Peyer's patch (tissue), 4 donors: ENCODE measurements around the gene TAAR5. TPM values are rescaled to one million over a fixed set of nuclear protein-coding genes. Genes with fewer than 3 reads are reported as not detected.

Source experiments
- DNase-seq, 3 donors: peaks; one replicate each; pipeline ENCODE4 v3.0.0-alpha.2; 2017 to 2019
- H3K27ac ChIP-seq, 4 donors: fragments of 200-600 bp; sonication (generic); one replicate each; pipeline ENCODE4 v1.5.1; 2016 to 2019
- H3K27me3 ChIP-seq, 2 donors: fragments of 200-600 bp; sonication (generic); one replicate each; pipeline ENCODE4 v1.5.1; 2019
- H3K36me3 ChIP-seq, 3 donors: fragments of 200-600 bp; sonication (generic); one replicate each; pipeline ENCODE4 v1.5.1; 2016 to 2019
- H3K4me1 ChIP-seq, 4 donors: fragments of 200-600 bp; sonication (generic); one replicate each; pipeline ENCODE4 v1.5.1; 2016 to 2019
- H3K4me3 ChIP-seq, 4 donors: fragments of 200-600 bp; sonication (generic); 1 replicate in 3 of 4; 2 replicates in 1 of 4; pipeline ENCODE4 v1.5.1; 2016 to 2019; ENCODE audit warnings: mild to moderate bottlenecking in 1 of 4
- H3K9me3 ChIP-seq, 4 donors: fragments of 200-600 bp; sonication (generic); one replicate each; pipeline ENCODE4 v1.5.1; 2016 to 2019; ENCODE audit warnings: mild to moderate bottlenecking in 1 of 4
- CTCF ChIP-seq, 6 experiments: fragments of 450-650 bp in 4 of 6; fragments of 200-600 bp in 2 of 6; sonication (generic) in 1 of 6; IDR thresholded peaks; one replicate each; pipeline ENCODE4 v1.5.1; 2017 to 2019; ENCODE audit warnings: antibody characterized with exemption in 6 of 6, mild to moderate bottlenecking in 3 of 6, moderate library complexity in 1 of 6
- POLR2A ChIP-seq, 2 donors: fragments of 450-650 bp; IDR thresholded peaks; one replicate each; pipeline ENCODE4 v1.5.1; 2017; ENCODE audit warnings: antibody characterized with exemption in 2 of 2, mild to moderate bottlenecking in 2 of 2, moderate library complexity in 2 of 2
- small RNA-seq, 2 donors: library from RNA; depleted of rRNA; stranded (forward); fragments of <200 nt; gene quantifications; one replicate each; pipeline ENCODE3, GENCODE V24; 2016
- total RNA-seq, 4 donors: library from RNA; depleted of rRNA; stranded (reverse); fragments of >200 nt; gene quantifications; one replicate each; pipeline ENCODE4 v1.1.0, GENCODE V29; 2016

TAAR5 gene
- total RNA-seq, 4 donors from 2014 or later = not detected

- no peaks in the 10 kb centered on the region for H3K36me3 ChIP-seq
- no peak overlapping the region for H3K4me3 ChIP-seq
- TF ChIP-seq POLR2A (IDR thresholded peaks at IDR 0.05) = no peak
- TF ChIP-seq CTCF (IDR thresholded peaks at IDR 0.05) = no peak
- no peak for DNase-seq
- H3K9me3 ChIP-seq = no peaks in the 10 kb centered on the region
- no peaks in the 10 kb centered on the region for H3K4me1 ChIP-seq
- no peak overlapping the region for H3K27ac ChIP-seq
- no peaks in the 10 kb centered on the region for H3K27me3 ChIP-seq
These were observed 40.6 kb downstream of the TAAR5 start for GRCh38 chr6:132548746-132549463.

GRCh38 chr6:132544826-132545225 is 44.7 kb downstream of the TAAR5 start:
- no peak overlapping the region for H3K4me3 ChIP-seq
- no peak for TF ChIP-seq POLR2A (IDR thresholded peaks at IDR 0.05)
- TF ChIP-seq CTCF (IDR thresholded peaks at IDR 0.05) = no peak
- no peaks in the 10 kb centered on the region for H3K36me3 ChIP-seq
- no peak overlapping the region for H3K27ac ChIP-seq
- no peaks in the 10 kb centered on the region for H3K9me3 ChIP-seq
- DNase-seq = no peak
- H3K4me1 ChIP-seq = no peaks in the 10 kb centered on the region
- no peaks in the 10 kb centered on the region for H3K27me3 ChIP-seq

Small RNA genes lying within 50 kb of the gene (small RNA-seq; reads per million reads assigned to genes)
- 0 reads per million in 2 donors for gene TAAR7P

Other genes starting within 250 kb of the TAAR5 start
- gene MOXD1, start 188.3 kb downstream of the TAAR5 start, total RNA-seq = 1 to 10 TPM in 3 of 4 donors, not detected in 1; 1.2 to 4.1 (median 3.8) TPM
- gene STX7, start 76.6 kb downstream of the TAAR5 start, total RNA-seq = 10 to 100 TPM; 31.4 to 65.9 (median 51.9) TPM
- not detected for gene TAAR9, start 51.5 kb downstream of the TAAR5 start, total RNA-seq
- gene TAAR8, start 37.1 kb downstream of the TAAR5 start, total RNA-seq = not detected
- not detected for gene TAAR6, start 19.4 kb downstream of the TAAR5 start, total RNA-seq
- gene TAAR2, start 34.5 kb upstream of the TAAR5 start, total RNA-seq = not detected
- gene TAAR1, start 69.4 kb upstream of the TAAR5 start, total RNA-seq = not detected
- gene VNN1, start 124.3 kb upstream of the TAAR5 start, total RNA-seq = 100 to 1,000 TPM in 2 of 4 donors, 10 to 100 TPM in 1, 1 to 10 TPM in 1; 4.1 to 296 (median 96.2) TPM
- gene VNN2, start 168.2 kb upstream of the TAAR5 start, total RNA-seq = 10 to 100 TPM in 1 of 4 donors, 1 to 10 TPM in 1, under 1 TPM in 1, not detected in 1; 0.57 to 10.7 (median 1.1) TPM
- 10 to 100 TPM in 2 of 4 donors, 1 to 10 TPM in 2; 2.5 to 16.4 (median 9.0) TPM for gene SLC18B1, start 208.9 kb upstream of the TAAR5 start, total RNA-seq
- gene RPS12, start 224.8 kb upstream of the TAAR5 start, total RNA-seq = 1,000 to 10,000 TPM in 1 of 4 donors, 100 to 1,000 TPM in 3; 323 to 1,787 (median 560) TPM